ENCODE results near the gene PPP6R3. TPM values are rescaled to one million over a fixed set of nuclear protein-coding genes. Genes with fewer than 3 reads are reported as not detected.

Gene PPP6R3
- total RNA-seq, 1 experiment from 2014 or later, result 138 TPM

GRCh38 chr11:68430801-68431200 is 29.8 kb upstream of the PPP6R3 start:
- Histone ChIP-seq H3K4me2 (ENCODE audit: insufficient read depth, insufficient read length, low read length) (no peak overlapping the region), H2BK120ac (ENCODE audit: low read depth, low read length, poor library complexity, severe bottlenecking) (no peak overlapping the region), H4K8ac (replicated peaks; ENCODE audit: insufficient read length, low read depth, low read length) (no peak overlapping the region), H3K23me2 (ENCODE audit: insufficient read length, low read depth, low read length, poor library complexity, severe bottlenecking) (no peaks in the 10 kb centered on the region), H3K27me3 (ENCODE audit: insufficient read depth, low read length) (no peaks in the 10 kb centered on the region), H3K56ac (ENCODE audit: insufficient read length, low read depth, low read length) (no peak overlapping the region), H2BK20ac (ENCODE audit: low read depth, low read length, poor library complexity, severe bottlenecking) (no peak overlapping the region), H3K79me2 (ENCODE audit: insufficient read depth, low read length) (no peaks in the 10 kb centered on the region), H4K5ac (ENCODE audit: insufficient read length, low read depth, low read length) (no peak overlapping the region), H4K91ac (ENCODE audit: insufficient read length, low read depth, low read length) (no peak overlapping the region), H3T11ph (ENCODE audit: low read length) (no peak overlapping the region), H2BK15ac (ENCODE audit: low read depth, low read length) (no peak overlapping the region), H3K14ac (ENCODE audit: insufficient read depth, low read length) (no peak overlapping the region), H3K9ac (ENCODE audit: extremely low read depth, insufficient read length, low read length) (no peak overlapping the region), H3K79me1 (ENCODE audit: insufficient read depth, low read depth, low read length, poor library complexity, severe bottlenecking) (no peaks in the 10 kb centered on the region), H2AFZ (ENCODE audit: low read length) (no peak overlapping the region), H2AK5ac (ENCODE audit: insufficient read length, low read length) (no peak overlapping the region), H3K4me1 (ENCODE audit: insufficient read depth, low read length) (no peaks in the 10 kb centered on the region), H3K4ac (ENCODE audit: low read depth, low read length) (no peak overlapping the region), H3K23ac (ENCODE audit: insufficient read length, low read depth, low read length) (no peak overlapping the region), H3K18ac (ENCODE audit: insufficient read length, low read depth, low read length) (no peak overlapping the region), H3K27ac (ENCODE audit: insufficient read length, low read depth, low read length) (no peak overlapping the region), H2BK12ac (ENCODE audit: insufficient read length, low read depth, low read length) (no peak overlapping the region), H3K9me3 (ENCODE audit: control insufficient read depth, low read depth, low read length) (peaks cover 10% of the 10 kb centered on the region), H2BK5ac (ENCODE audit: insufficient read length, low read length) (no peak overlapping the region), H4K20me1 (ENCODE audit: control insufficient read depth, insufficient read depth, insufficient read length) (no peaks in the 10 kb centered on the region)
- Mint-ChIP-seq H3K9me3 (peaks cover 13 to 15% of the 10 kb centered on the region in 2 experiments), H3K27ac (no peak overlapping the region; a peak in 1 of 7 replicates), H3K4me1 (no peaks in the 10 kb centered on the region), H3K36me3 (ENCODE audit: insufficient read depth in 1 of 3, low read depth in 3 of 3) (peaks cover 27 to 54% (median 43%) of the 10 kb centered on the region in 3 experiments), H3K4me3 (no peak overlapping the region), H3K27me3 (ENCODE audit: low read depth) (no peaks in the 10 kb centered on the region)
- DNase-seq, result no peak
- no CpG with 5 or more reads among the region's 3 CpGs for WGBS (ENCODE audit: extremely low coverage, insufficient read length, low lambda C conversion rate)
- no peak for TF ChIP-seq CTCF (conservative IDR thresholded peaks at IDR 0.05)

Measured in H9 (cell line).